Measurements from ENCODE around the gene HEG1.

Gene HEG1

DNA sequence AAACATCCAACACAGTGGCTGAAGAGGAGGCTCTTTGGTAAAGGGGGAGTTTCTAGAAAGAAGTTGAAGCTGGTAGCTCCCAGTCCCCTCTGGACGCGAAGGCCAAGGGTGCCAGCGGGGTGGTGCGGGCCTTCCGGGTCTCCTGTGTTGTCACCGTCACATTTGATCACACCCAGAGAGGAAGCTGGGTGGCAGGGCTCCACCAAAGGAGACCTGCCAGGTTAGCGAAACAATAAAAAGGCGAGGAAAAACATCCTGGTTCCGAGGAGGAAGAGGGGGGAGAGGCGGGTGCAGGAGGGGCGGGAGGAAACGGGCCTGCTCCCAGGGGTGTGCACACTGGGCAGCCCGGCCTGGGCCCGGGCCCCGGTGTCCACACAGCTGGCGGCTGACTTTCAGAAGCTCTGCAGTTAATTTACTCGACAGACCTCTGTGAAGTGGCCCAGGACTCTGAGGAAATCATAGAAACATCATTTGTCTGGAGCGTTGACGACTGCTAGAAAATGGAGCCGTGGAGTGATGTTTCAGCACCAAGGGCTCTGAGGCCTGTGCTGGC, 12.1 kb downstream of the HEG1 start:
- no peak for TF ChIP-seq POLR2AphosphoS5 (IDR thresholded peaks at IDR 0.05; ENCODE audit: low read depth, low read length)
- DNase-seq (ENCODE audit: insufficient read length) = no peak
- no peak for FAIRE-seq

DNA sequence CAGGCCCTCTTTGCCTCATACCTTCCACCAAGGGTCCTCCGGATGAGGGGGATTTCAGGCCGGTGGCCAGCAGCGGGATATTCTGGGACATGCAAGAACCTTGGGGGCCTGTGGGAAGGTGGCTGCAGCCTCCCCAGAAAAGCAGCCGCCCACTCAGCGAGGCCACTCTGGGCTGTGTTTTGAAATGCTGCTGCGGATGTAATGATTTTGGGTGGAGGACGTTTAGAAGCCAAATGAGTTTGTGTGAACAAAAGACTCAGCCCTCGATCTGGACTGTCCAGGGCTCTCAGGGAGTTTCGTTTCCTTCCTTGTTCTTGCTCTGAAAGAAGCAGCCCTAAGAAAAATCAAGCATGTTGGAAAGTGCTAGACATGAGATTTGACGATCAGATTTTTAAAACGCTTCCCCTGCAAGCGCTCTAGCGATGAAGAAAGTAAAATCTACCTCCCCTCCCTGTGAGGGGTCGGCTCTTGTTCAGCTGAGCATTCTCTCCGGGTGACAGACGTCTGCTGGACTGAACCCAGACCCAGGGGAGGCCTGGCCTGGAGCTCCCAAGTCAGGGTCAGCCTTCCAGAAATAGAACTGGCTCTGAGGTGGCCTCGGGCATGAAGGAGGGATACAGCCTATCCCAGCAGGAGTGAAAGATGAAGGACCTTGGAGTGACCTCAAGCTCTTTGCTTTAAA, 12.9 kb downstream of the HEG1 start:
- no peak for FAIRE-seq

DNA sequence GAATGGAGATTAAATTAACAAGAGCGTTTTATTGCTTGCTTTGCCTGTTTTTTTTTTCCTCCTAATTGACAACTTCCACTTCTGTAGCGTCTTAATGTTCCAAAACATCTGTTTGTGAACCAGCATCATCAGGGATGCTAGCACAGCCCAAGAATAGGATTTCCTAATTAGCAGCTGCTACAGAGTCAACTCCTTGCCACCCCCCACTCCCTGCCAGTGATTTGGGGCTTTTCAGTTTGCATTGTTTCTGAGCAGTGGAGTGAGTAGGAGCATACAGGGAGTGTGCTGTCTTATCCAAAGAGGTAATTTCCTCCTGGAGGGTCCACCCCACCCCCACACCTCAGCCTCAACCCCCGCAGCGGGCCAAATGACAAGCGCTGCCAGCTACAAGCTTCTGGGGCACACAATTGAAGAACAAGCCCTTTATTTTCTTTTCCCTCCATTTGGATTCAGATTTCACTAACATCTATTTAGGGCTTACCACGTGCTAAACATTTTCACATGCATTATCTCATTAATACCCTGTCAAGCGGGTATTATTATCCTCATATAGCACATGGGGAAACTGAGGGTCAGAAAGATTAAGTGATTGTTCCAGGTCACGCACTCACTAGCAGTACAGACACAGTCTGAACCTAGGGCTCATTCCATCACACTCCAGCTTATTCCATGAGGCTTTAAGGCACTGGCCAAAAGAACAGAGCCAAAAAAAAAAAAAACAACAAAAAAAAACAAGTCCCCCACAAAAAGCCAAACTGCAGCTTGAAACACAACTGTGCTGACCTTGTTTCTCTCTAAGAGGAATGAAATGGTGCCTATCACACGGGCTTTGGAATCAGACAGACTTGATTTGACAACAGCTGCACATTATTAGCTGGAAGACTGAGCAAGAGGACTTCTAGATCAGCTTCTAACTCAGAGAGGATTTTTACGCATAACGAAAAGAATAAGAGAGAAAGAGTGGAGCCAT, 16.4 kb downstream of the HEG1 start:
- TF ChIP-seq TAF1 (IDR thresholded peaks at IDR 0.05; ENCODE audit: borderline replicate concordance, low read depth, low read length) = no peak
- TF ChIP-seq POLR2AphosphoS5 (IDR thresholded peaks at IDR 0.05; ENCODE audit: low read depth, low read length) = no peak
- TF ChIP-seq POLR2A (IDR thresholded peaks at IDR 0.05; ENCODE audit: low read depth, low read length) = no peak
- FAIRE-seq (no peak), DNase-seq (ENCODE audit: insufficient read length) (no peak)

More for the DNA sequence above, 12.9 kb downstream of the HEG1 start:
- no peak for DNase-seq (ENCODE audit: insufficient read length)
- TF ChIP-seq TAF1 (IDR thresholded peaks at IDR 0.05; ENCODE audit: borderline replicate concordance, low read depth, low read length) = no peak
- no peak for TF ChIP-seq POLR2AphosphoS5 (IDR thresholded peaks at IDR 0.05; ENCODE audit: low read depth, low read length)
- no peak for TF ChIP-seq POLR2A (IDR thresholded peaks at IDR 0.05; ENCODE audit: low read depth, low read length)

DNA sequence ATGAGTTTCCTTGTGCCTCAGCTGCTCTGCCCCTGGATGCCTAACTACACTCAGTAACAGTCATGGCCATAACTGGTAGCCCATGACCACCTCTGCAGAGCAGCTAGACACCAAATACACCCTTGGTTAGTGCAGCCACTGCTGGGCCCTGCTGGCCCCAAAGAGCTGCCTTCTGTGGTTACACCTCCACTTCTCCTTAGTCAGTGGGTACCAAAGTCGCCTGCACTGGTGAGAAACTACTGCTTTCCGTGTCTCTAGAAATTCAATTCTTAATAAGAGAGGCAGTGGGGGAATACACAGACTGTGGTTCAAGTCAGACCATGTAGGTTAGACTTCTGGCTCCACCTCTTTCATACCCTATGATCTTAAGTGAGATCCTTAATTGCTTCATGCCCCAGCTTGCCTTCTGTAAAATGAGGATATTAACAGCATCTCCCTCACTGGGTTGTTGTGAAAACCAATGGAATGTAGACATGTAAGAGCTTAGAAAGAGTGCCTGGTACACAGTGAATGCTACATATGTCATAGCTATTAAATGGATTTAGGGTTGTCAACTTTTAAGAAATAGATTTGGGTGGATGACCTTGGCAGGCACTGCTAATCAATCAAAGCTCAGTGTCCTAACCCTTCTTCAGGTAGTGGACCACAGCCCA, 18.2 kb downstream of the HEG1 start:
- FAIRE-seq = no peak
- TF ChIP-seq TAF1 (IDR thresholded peaks at IDR 0.05; ENCODE audit: borderline replicate concordance, low read depth, low read length) = no peak
- DNase-seq (ENCODE audit: insufficient read length) = no peak

DNA sequence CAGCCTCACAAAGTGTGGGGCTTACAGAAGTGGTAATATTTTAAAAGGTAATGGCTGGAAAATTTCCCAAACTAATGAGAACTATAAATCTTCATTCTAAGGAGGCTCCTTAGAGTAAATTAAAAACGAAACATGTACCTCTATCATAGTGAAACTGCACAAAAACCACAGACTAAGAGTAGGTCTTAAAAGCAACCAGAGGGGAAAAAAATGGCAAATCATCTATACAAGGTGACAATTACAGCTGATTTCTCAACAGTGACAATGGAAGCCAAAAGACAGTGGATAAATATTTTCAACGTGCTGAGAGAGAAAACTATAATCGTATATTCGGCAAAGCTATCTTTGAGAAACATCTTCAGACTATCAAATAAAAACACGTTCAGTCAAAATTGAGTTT, 20.6 kb downstream of the HEG1 start:
- FAIRE-seq = peak; percentile 27
- no peak for TF ChIP-seq TAF1 (IDR thresholded peaks at IDR 0.05; ENCODE audit: borderline replicate concordance, low read depth, low read length)
- no peak for TF ChIP-seq POLR2A (IDR thresholded peaks at IDR 0.05; ENCODE audit: low read depth, low read length)
- TF ChIP-seq POLR2AphosphoS5 (IDR thresholded peaks at IDR 0.05; ENCODE audit: low read depth, low read length) = no peak
- no peak for DNase-seq (ENCODE audit: insufficient read length)

DNA sequence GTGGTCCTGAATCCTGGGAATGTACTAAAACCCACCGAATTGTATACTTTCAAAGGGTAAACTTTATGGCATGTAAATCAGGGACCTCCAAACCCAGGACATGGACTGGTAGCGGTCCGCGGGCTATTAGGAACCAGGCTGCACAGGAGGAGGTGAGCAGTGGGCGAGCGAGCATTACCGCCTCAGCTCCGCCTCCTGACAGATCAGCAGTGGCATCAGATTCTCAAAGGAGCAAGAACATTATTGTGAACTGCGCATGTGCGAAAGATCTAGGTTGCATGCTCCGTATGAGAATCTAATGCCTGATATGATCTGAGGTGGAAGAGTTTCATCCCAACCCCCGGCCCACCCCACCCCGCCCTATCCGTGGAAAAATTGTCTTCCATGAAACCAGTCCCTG, 22.2 kb downstream of the HEG1 start:
- FAIRE-seq (no peak), DNase-seq (ENCODE audit: insufficient read length) (no peak)
- TF ChIP-seq TAF1 (IDR thresholded peaks at IDR 0.05; ENCODE audit: borderline replicate concordance, low read depth, low read length) (no peak), POLR2AphosphoS5 (IDR thresholded peaks at IDR 0.05; ENCODE audit: low read depth, low read length) (no peak), POLR2A (IDR thresholded peaks at IDR 0.05; ENCODE audit: low read depth, low read length) (no peak)

DNA sequence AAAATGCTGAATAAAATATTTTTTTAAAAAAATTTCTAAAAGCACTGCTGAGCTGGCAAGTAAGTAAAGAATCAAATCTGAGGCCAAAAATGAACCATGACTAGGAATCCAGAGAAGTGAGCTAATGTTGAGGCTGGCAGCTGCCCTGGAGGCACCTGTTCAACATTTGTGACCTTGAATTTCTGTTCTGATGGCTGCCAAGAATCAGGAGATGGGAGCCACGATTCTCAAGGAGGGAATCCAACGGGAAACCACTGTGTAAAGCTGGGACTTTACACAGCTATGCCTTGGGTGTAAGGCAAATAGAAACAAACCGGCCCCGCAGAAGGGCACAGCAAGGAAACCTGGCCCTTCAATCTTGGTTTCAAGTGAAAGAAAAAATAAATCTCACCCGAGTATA, 22.7 kb downstream of the HEG1 start:
- no peak for FAIRE-seq
- TF ChIP-seq TAF1 (IDR thresholded peaks at IDR 0.05; ENCODE audit: borderline replicate concordance, low read depth, low read length) (no peak), POLR2A (IDR thresholded peaks at IDR 0.05; ENCODE audit: low read depth, low read length) (no peak), POLR2AphosphoS5 (IDR thresholded peaks at IDR 0.05; ENCODE audit: low read depth, low read length) (no peak)
- DNase-seq (ENCODE audit: insufficient read length) = no peak

DNA sequence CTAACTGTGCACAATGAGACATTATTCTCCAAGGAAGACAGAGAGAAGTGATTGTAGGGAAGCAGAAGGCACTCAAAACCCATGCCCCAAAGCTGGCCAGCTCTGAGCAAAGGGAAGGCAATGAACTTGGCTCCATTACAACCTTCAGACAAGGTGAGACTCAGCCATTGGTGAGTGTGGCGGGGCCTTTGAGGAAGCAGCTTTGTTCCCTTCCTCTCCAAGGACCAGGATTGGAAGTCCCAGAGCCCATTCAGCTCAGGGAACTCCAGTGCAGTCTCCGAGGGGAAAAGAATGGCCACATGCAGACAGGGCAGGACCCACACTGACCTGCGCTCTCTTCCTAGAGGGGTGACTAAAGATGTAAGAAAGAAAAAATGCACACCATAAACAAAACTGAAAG, 23.1 kb downstream of the HEG1 start:
- FAIRE-seq (no peak), DNase-seq (ENCODE audit: insufficient read length) (no peak)
- TF ChIP-seq TAF1 (IDR thresholded peaks at IDR 0.05; ENCODE audit: borderline replicate concordance, low read depth, low read length) (no peak), POLR2A (IDR thresholded peaks at IDR 0.05; ENCODE audit: low read depth, low read length) (no peak), POLR2AphosphoS5 (IDR thresholded peaks at IDR 0.05; ENCODE audit: low read depth, low read length) (no peak)

DNA sequence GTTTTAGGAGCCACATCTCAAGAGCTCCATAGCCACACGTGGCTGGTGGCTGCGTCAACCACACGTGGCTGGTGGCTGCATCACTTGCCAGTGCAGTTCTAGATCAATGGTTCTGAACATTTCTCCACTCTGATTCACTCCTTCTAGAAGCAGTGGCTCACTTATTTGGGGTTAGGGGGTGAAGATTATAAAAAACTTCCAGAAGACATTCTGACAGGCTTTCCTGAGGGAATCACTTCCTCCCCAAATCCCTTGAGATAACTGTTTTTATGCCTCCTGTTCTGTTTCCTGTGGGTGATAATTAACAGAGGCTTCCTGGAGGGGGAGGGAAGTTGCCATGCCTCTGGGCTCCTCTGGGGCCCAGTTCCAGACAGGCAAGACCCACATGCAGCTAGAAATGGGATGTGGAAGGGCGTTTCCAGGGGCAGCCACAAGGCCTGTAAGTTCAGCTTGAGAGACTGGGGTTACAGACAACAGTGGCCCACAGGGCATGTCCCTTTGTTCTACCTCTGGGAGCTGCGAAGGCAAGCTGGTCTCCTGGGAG, 23.6 kb downstream of the HEG1 start:
- FAIRE-seq (no peak), DNase-seq (ENCODE audit: insufficient read length) (no peak)

DNA sequence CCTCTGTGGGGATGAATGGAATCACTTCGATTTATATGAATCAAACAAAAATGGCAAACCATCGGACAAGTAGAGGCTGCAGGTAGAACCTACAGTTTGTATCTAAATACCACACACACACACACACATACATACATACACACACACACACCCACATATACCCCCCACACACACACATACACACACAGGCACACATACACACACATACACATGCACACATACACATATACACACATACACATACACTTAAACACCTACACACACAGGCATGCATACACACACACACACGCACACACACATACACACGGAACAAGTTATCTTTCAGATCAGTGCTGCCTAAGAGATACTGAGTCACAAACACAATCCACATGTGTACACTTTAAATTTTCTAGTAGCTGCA, 24.3 kb downstream of the HEG1 start:
- TF ChIP-seq POLR2AphosphoS5 (IDR thresholded peaks at IDR 0.05; ENCODE audit: low read depth, low read length) (no peak), TAF1 (IDR thresholded peaks at IDR 0.05; ENCODE audit: borderline replicate concordance, low read depth, low read length) (no peak)
- no peak for FAIRE-seq
- no peak for DNase-seq (ENCODE audit: insufficient read length)

More for the DNA sequence above, 23.6 kb downstream of the HEG1 start:
- TF ChIP-seq POLR2AphosphoS5 (IDR thresholded peaks at IDR 0.05; ENCODE audit: low read depth, low read length) = no peak
- TF ChIP-seq POLR2A (IDR thresholded peaks at IDR 0.05; ENCODE audit: low read depth, low read length) = no peak
- TF ChIP-seq TAF1 (IDR thresholded peaks at IDR 0.05; ENCODE audit: borderline replicate concordance, low read depth, low read length) = no peak

DNA sequence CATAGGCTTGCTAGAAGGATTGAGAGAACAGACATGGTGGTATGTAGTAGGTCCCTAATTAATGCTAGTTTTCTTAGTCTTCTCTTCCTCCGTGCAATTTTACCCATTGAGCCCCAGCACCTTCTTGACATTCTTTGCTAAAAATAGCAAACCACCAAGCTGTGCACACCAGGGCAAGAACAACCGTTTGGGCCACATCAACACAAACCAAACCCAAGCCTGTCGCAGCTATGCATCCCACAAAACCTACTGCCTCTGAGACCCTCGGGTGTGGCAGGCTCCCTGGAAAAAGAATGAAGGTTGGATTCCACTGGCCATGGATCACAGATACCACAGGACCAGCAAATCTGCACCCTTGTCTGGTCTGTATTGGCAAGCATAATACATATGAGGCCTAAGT, 27.1 kb downstream of the HEG1 start:
- DNase-seq (ENCODE audit: insufficient read length) (no peak), FAIRE-seq (no peak)
- TF ChIP-seq TAF1 (IDR thresholded peaks at IDR 0.05; ENCODE audit: borderline replicate concordance, low read depth, low read length) = no peak
- TF ChIP-seq POLR2A (IDR thresholded peaks at IDR 0.05; ENCODE audit: low read depth, low read length) = no peak
- no peak for TF ChIP-seq POLR2AphosphoS5 (IDR thresholded peaks at IDR 0.05; ENCODE audit: low read depth, low read length)
